Ascending aorta (tissue), 2 donors: ENCODE measurements around the gene HLA-G. TPM values are rescaled to one million over a fixed set of nuclear protein-coding genes. Genes with fewer than 3 reads are reported as not detected.

Experiments
- DNase-seq, 2 donors: peaks; one replicate each; pipeline ENCODE4 v3.0.0-alpha.2; 2019; ENCODE audit warnings: low spot score in 2 of 2
- H3K27ac ChIP-seq, 2 donors: fragments of 200-600 bp; sonication (generic); one replicate each; pipeline ENCODE4 v1.5.1; 2016 to 2017; ENCODE audit warnings: mild to moderate bottlenecking in 1 of 2
- H3K27me3 ChIP-seq: fragments of 200-600 bp; sonication (generic); one replicate; pipeline ENCODE4 v1.5.1; 2017
- H3K36me3 ChIP-seq, 2 donors: fragments of 200-600 bp; sonication (generic); one replicate each; pipeline ENCODE4 v1.5.1; 2016
- H3K4me1 ChIP-seq, 2 donors: fragments of 200-600 bp; sonication (generic); one replicate each; pipeline ENCODE4 v1.5.1; 2016 to 2017; ENCODE audit warnings: mild to moderate bottlenecking in 1 of 2
- H3K4me3 ChIP-seq, 2 donors: fragments of 200-600 bp; sonication (generic); one replicate each; pipeline ENCODE4 v1.5.1; 2016 to 2017; ENCODE audit warnings: mild to moderate bottlenecking in 1 of 2
- H3K9me3 ChIP-seq, 2 donors: fragments of 200-600 bp; sonication (generic); one replicate each; pipeline ENCODE4 v1.5.1; 2016
- intact Hi-C: fragments of 100-400 bp; cut with DNase I; formaldehyde crosslinking; loops from one replicate; pipeline ENCODE4 v1.15.1; 2023
- total RNA-seq: library from RNA; depleted of rRNA; stranded (reverse); fragments of >200 nt; gene quantifications from one replicate; pipeline ENCODE4 v1.1.0, GENCODE V29; 2016
- TF ChIP-seq, protein P1 (sequence below), 3 experiments: fragments of 200-600 bp in 2 of 3; fragments of 450-650 bp in 1 of 3; sonication (generic) in 2 of 3; IDR thresholded peaks; one replicate each; pipeline ENCODE4 v1.5.1; 2016 to 2019; ENCODE audit warnings: antibody characterized with exemption in 3 of 3, mild to moderate bottlenecking in 1 of 3, moderate library complexity in 1 of 3

HLA-G gene
- total RNA-seq, 1 donor from 2014 or later, result not detected

DNA sequence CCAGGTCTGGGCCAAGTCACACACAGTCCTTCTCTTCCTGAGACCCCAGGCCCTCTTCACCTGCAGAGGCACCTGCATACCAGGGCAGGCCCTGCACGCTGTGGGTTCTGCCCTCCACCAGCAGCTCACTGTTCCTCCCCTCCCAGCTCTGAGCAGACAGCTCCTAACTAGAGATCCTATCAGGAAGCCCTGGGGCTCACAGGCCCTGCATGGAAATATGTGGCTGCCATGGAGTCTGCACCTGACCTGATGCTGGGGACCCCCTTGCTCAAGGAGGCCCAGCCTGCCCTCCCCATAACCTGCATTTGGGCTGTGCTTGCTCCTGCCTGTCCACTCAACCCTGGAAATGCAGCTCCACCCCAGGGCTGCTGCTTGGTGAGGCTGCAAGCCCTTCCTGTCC lies 14.6 kb upstream of the HLA-G start:
- Histone ChIP-seq H3K27me3 (no peaks in the 10 kb centered on the region), H3K4me1 (no peaks in the 10 kb centered on the region), H3K27ac (no peak overlapping the region), H3K4me3 (no peak overlapping the region), H3K36me3 (no peaks in the 10 kb centered on the region), H3K9me3 (no peaks in the 10 kb centered on the region)
- no peak for DNase-seq
- intact Hi-C loops, result no loop called here
- TF ChIP-seq, protein P1, sequence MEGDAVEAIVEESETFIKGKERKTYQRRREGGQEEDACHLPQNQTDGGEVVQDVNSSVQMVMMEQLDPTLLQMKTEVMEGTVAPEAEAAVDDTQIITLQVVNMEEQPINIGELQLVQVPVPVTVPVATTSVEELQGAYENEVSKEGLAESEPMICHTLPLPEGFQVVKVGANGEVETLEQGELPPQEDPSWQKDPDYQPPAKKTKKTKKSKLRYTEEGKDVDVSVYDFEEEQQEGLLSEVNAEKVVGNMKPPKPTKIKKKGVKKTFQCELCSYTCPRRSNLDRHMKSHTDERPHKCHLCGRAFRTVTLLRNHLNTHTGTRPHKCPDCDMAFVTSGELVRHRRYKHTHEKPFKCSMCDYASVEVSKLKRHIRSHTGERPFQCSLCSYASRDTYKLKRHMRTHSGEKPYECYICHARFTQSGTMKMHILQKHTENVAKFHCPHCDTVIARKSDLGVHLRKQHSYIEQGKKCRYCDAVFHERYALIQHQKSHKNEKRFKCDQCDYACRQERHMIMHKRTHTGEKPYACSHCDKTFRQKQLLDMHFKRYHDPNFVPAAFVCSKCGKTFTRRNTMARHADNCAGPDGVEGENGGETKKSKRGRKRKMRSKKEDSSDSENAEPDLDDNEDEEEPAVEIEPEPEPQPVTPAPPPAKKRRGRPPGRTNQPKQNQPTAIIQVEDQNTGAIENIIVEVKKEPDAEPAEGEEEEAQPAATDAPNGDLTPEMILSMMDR (IDR thresholded peaks at IDR 0.05), result no peak

DNA sequence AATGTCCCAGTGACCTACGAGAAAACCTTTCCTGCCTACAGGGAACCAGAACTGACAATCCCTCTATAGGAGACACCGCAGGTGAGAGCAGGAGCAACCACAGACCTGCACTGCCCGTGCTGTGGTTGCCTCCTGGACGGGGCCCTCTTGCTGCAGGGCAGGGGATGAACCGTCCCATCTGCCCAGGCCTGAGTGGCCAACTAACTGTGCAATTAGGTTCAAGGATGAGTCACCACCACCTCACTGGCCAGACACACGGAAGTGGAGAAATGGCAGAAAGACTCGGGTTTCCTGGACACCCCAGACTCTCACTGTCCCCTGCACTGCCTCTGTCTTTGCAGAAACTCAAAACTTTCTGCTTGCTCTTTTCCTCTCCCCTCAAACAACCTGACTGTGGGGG lies 13.8 kb upstream of the HLA-G start:
- Histone ChIP-seq H3K4me3 (no peak overlapping the region), H3K27me3 (no peaks in the 10 kb centered on the region), H3K27ac (no peak overlapping the region), H3K9me3 (no peaks in the 10 kb centered on the region), H3K36me3 (no peaks in the 10 kb centered on the region), H3K4me1 (no peaks in the 10 kb centered on the region)
- intact Hi-C loops, result no loop called here
- TF ChIP-seq, protein P1 (IDR thresholded peaks at IDR 0.05), result no peak
- DNase-seq, result no peak

DNA sequence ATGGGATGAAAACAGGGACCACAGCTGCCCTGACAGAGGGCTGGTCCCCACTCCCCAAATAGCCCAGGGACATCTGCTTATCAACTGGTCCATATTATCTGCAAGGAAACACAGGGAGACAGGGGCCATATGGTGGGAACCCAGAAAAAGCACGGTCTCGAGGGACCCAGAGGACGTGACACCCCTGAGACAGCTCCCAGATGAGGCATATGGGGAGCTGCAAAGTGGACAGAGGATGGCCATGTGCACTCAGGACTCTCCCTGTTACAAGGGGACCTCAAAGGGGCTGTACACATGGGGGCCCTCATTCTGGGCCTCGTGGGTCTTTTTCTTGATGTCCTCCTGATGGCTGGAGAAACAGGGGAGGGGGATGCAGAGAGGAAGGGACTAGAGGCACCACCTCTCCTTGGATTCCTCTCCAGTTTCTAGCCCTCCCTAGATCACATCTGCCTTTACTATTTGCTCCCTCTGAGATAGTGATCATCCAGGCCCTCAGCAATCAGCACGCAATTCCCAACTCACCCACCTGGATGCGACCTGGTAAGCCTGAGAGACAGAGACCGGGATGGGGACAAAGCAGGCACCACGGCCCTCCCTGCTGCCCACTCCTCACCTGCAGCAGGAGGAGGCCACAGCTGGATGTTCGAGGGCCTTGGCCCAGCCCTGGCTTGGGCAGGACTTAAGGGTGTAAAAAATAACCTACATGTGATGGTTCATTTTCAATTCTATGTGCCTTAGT lies 13.1 kb upstream of the HLA-G start:
- TF ChIP-seq, protein P1 (IDR thresholded peaks at IDR 0.05), result no peak
- Histone ChIP-seq H3K4me1 (no peaks in the 10 kb centered on the region), H3K36me3 (no peaks in the 10 kb centered on the region), H3K27ac (no peak overlapping the region), H3K9me3 (no peaks in the 10 kb centered on the region), H3K27me3 (no peaks in the 10 kb centered on the region), H3K4me3 (no peak overlapping the region)
- DNase-seq, result no peak
- intact Hi-C loops, result no loop called here

DNA sequence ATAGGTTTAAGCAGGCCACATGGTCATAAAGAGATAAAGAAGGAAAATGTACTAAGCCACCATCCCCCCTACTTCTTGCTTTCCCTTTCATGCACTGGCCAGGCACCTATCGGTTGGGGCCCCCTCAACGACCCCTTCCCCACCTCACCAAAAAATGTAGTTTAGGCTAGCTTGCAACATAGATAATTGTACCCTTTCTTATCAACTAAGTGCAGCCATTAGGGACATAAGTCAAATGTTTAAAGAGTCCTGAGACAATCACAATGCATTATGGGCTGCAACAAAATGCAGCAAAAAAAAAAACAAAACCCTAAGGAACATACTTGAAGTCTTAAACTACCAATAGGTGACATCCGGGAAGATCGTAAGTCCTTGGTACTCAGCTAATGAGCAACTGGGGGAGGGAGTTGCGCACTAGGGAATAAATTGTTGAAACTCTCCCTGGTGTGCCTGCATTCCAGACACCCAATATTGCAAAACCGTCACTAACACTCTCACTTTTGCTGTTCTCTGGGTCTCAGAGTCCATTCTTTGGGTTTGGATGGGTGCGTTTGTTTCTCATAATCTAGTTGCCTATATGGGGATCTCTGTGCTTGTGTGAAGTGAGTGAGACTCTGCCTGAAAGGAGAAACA lies 12.4 kb upstream of the HLA-G start:
- TF ChIP-seq, protein P1 (IDR thresholded peaks at IDR 0.05), result no peak
- Histone ChIP-seq H3K9me3 (no peaks in the 10 kb centered on the region), H3K27me3 (no peaks in the 10 kb centered on the region), H3K4me3 (no peak overlapping the region), H3K36me3 (no peaks in the 10 kb centered on the region), H3K4me1 (no peaks in the 10 kb centered on the region), H3K27ac (no peak overlapping the region)
- intact Hi-C loops, result no loop called here
- DNase-seq, result no peak

DNA sequence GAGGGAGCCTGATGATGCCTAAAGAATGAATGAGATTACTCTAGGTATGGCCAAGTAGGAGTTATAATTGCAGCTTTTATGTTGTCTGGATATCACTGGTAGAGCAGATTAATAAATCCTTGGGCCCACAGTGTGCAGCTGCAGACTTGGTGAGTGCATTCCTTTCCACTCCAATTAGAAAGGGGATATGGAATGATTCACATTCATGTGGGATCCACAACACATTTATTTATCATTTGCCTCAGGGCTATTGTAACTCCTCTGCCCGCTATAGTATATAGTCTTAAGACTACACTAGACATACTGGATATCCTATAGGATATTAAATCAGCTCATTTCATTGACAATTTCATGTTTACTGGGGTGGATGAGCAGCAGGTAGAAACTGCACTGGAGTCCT lies 11.6 kb upstream of the HLA-G start:
- no peaks in the 10 kb centered on the region for H3K36me3 ChIP-seq
- no peaks in the 10 kb centered on the region for H3K27me3 ChIP-seq
- intact Hi-C loops, result no loop called here
- no peak overlapping the region for H3K4me3 ChIP-seq
- no peak for DNase-seq
- no peaks in the 10 kb centered on the region for H3K4me1 ChIP-seq
- no peaks in the 10 kb centered on the region for H3K9me3 ChIP-seq
- H3K27ac ChIP-seq, result no peak overlapping the region
- TF ChIP-seq, protein P1 (IDR thresholded peaks at IDR 0.05), result no peak
